Astrocyte (in vitro differentiated cells and primary cell): ENCODE data around the gene SDK1.

ENCODE experiments used
- EZH2 ChIP-seq: IDR thresholded peaks from 2 replicates; pipeline ENCODE4 v1.6.1; 2012; ENCODE audit warnings: mild to moderate bottlenecking, low read length, inconsistent platforms; ENCODE audit not compliant: insufficient read depth
- TF ChIP-seq, protein P1 (sequence below): IDR thresholded peaks from 2 replicates; pipeline ENCODE4 v1.5.1; 2011; ENCODE audit warnings: low read depth, mild to moderate bottlenecking, inconsistent platforms, low read length, moderate library complexity; ENCODE audit not compliant: insufficient read depth

DNA sequence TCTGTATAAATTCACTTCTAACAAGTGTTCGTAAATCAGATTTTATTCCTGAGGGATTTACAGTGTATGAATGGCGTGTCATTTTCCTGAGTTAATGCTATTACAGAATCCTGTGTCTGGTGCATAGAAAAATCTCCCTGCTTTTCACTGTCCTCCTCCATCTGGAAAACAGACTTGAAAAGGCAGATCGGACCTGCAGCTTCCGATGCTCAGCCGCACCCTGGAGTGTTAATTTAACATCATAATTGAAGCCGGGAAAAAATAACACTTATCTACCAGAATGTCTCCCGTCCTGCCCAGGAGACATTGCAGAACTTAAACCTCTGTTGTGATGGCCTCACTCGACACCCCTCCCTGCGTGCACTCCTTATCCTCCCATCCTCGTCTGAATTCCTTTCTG lies 939.0 kb downstream of the SDK1 start:
- TF ChIP-seq EZH2 = no peak
- TF ChIP-seq, protein P1, sequence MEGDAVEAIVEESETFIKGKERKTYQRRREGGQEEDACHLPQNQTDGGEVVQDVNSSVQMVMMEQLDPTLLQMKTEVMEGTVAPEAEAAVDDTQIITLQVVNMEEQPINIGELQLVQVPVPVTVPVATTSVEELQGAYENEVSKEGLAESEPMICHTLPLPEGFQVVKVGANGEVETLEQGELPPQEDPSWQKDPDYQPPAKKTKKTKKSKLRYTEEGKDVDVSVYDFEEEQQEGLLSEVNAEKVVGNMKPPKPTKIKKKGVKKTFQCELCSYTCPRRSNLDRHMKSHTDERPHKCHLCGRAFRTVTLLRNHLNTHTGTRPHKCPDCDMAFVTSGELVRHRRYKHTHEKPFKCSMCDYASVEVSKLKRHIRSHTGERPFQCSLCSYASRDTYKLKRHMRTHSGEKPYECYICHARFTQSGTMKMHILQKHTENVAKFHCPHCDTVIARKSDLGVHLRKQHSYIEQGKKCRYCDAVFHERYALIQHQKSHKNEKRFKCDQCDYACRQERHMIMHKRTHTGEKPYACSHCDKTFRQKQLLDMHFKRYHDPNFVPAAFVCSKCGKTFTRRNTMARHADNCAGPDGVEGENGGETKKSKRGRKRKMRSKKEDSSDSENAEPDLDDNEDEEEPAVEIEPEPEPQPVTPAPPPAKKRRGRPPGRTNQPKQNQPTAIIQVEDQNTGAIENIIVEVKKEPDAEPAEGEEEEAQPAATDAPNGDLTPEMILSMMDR = no peak
